NCI-H1417 treated with DMSO at 0.1 percent for 48 hours (cell line): ENCODE results near the gene MTFMT.
"Not testable (repeated sequence)": the region's sequence is repeated elsewhere in the genome, so short reads cannot be mapped to it uniquely, and the experiment has no call there.

Experiments
- DNase-seq: peaks from one replicate; lab custom pipeline; 2025; lab: John Stamatoyannopoulos, UW

MTFMT gene

DNA sequence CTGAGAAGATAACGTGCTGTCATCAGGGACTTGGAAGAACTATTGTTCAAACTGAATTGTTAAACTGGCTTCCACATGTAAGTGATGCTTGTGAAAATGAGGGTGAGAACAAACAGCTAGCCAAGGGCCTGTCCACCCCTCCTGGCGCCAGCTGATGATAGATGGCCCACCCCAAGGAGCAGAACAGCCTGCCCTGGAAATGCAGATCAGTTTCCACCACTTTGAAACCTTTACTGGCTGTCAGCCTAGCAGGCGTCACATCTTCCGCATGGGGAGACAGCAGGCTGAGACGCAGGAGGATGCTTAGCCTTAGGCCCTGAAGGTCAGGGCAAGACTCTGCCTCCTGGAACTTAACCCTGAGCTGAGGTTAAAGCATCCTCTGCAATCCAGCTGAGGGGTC, 9.4 kb upstream of the MTFMT start:
- DNase-seq: no peak

GRCh38 chr15:65038428-65038827, 9.0 kb upstream of the MTFMT start:
- DNase-seq: no peak

GRCh38 chr15:65037309-65037708, 7.9 kb upstream of the MTFMT start:
- no peak for DNase-seq

GRCh38 chr15:65034719-65035118, 5.3 kb upstream of the MTFMT start:
- DNase-seq: no peak

GRCh38 chr15:65033659-65034269, 4.3 kb upstream of the MTFMT start:
- DNase-seq: no peak

- DNase-seq: no peak
Measured at GRCh38 chr15:65032801-65033537, 3.5 kb upstream of the MTFMT start.

DNA sequence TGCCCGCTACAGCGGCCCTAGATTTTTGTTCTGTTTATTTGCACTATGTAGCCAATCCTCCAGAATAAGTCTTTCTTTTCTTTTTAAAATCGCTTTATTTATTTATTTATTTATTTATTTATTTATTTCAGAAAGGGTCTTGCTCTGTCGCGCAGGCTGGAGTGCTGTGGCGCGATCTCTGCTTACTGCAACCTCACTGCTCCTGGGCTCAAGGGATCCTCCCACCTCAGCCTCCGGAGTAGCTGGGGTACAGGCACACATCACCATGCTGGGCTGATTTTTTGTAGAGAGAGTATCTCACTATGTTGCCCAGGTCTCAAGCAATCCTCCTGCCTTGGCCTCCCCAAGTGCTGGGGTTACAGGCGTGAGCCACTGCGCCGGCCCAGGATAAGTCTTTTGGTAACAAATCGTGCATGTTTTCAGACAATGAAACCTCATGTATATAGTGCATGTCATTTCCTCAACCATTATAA, 333 bp upstream of the MTFMT start:
- no peak for DNase-seq

DNA sequence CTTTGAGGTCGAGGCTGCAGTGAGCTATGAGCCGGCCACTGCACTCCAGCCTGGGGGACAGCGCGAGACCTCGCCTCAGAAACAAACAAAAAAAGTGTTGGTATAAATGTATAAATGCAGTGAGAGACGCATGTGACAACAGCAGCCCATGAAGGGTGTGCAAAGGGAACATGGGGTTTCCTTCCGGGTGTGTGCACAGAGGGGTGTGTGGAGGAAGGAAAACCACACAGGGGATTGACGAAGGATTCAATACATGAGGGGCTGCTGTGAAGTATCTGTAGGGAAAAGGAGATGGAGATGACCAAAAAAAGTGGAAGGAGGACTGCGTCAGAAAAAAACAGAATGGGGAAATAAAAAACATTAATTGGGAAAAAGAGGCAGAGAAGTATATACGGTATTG, 1.1 kb downstream of the MTFMT start:
- no peak for DNase-seq

DNA sequence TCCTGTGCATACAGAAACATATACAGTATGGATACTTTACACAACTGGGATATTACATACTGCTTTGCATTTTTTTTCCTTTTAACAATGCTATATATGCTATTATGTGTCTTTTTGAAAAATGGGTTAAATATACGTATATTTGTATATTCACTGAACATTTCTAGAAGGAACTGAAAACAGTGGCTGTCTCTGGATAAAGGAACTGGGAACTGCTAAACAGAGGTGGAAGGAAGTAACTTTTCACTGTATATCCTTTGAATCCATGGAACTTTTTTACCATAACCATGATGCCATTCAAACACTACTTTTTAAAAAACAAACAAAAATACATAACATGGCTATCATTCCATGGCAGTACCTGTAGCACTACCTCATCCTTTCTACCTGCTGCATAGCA, 1.8 kb downstream of the MTFMT start:
- DNase-seq: no peak

DNA sequence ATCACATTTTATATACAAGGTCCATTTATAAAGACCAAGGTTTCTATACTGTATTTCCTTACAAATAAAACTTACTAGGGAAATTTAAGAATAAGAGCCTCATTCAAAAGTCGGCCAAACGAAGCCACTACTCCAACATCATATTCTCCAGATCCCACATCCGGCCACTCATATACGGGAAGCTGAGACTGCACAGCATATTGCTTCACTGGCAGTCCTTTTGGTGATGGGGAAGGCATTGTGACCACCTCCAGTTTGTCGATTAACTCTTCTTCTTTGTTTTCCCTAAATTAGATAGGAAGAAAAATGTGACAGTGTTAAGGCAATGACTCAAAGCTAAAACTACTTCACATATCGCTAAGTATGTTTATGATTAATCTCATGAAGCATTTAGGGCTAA, 2.7 kb downstream of the MTFMT start:
- no peak for DNase-seq

- DNase-seq: no peak
Measured at GRCh38 chr15:65021488-65021887, 8.0 kb downstream of the MTFMT start.

DNA sequence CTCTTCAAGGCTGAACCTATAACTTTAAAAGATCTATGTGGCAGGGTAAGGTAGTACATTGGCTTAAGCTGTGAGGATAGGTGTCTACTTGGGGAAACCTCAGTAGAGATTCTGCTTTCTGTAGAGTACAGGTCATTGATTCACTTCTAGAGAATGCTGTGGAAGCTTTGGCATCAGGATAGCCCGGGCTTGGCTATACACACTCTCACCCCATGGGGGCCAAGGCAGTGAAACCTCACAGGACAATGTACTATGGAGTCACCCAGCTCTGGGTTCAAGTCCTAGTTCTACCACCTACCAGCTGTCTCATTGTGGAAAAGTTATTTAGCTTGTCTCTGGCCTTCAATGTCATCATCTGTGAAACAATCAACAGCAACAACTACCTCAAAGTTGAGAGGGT, 9.0 kb downstream of the MTFMT start:
- DNase-seq: no peak

- not testable (repeated sequence) for DNase-seq
Measured at GRCh38 chr15:65011198-65011597, 18.2 kb downstream of the MTFMT start.

- DNase-seq: no peak
Measured at GRCh38 chr15:65008983-65009382, 20.5 kb downstream of the MTFMT start.

GRCh38 chr15:65006876-65007275, 22.6 kb downstream of the MTFMT start:
- no peak for DNase-seq

DNA sequence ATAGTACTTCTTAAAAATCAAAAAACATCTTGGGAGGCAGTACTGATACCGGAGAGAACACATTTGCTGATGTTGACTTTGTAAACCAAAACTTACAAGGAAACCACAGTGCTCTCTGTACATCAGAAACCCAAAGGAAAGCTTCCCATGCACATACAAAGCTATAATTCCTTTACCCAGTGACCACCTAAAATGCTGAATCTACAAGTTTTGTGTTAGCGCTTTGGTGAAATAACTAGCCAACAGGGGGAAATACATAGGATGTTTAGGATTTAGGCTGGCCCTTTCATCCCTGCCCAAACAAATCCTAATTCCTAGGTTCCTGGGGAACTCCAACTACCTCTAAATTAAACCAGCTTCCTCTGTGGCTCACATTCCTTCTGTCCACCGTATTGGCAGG, 24.4 kb downstream of the MTFMT start:
- DNase-seq: no peak

GRCh38 chr15:64997745-64998375, 31.6 kb downstream of the MTFMT start:
- no peak for DNase-seq

DNA sequence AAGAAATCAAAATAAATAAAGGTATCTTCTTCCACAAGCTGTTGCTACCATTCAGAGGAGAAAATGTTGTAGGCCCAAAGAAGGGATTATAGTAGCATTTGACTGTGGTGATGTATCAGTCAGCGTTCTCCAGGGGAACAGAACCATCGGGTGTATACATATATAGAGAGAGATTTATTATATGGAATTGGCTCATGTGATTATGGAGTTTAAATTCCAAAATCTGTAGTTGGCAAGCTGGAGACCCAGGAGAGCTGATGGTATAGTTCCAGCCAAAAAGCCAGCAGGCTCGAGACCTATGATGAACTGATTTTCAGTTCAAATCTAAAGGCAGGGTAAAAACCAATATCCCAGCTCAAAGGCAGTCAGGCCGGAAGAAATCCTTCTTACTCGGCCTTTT, 32.4 kb downstream of the MTFMT start:
- DNase-seq: no peak

DNA sequence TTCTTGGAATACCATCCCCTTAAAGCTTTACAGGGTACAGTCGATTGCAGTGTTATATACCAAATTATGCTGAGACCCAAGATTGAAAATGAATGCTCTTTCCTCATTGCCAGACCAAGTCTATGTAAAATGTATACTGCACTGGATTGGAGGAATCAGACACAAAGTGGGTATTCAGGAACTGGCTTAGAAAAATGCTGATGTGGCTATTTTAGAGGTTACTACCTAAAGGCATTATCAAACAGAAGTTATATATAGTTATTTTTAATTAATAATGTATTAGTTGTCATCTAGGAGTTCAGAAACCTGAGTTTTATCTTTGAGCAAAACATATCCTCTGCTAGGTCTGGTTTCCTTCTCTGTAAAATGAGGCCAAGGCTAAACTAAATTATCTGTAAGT, 36.1 kb downstream of the MTFMT start:
- DNase-seq: no peak

DNA sequence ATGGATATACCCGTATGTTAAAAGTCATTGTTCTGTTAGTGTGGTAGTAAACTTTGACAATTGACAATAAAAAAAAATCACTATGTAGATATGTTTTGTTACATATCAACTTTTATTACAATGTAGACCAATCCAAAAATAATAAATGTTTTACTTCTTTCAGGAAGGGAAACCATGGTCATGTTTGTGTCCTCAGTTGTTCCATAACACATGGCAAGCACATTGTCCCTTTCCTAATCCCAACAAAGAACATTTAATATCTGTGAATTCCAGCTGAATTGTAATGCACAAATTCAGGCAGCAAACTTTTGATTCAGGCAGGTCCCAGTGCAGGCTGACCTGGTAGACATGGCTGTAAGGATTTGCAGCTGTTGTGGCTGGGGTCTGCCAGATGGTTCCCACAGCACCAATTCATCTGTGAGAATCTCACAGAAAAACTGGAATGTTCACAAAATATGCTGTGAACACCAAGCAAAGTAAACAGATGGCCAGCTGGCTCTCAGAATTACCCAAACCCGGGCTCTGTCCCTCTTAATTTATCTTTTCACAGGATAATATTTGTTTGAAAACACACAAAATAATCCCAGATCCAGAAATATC, 37.8 kb downstream of the MTFMT start:
- DNase-seq: no peak

GRCh38 chr15:64990168-64990470, 39.3 kb downstream of the MTFMT start:
- no peak for DNase-seq

- DNase-seq: peak; percentile 88
Measured at GRCh38 chr15:64989416-64990167, 39.8 kb downstream of the MTFMT start, which contains the start of gene SPG21. TSS of gene SPG21 (minus strand) at chr15:64989914. CDS start at chr15:64983569, 6,345 bp downstream.
